Thyroid gland (tissue), 4 donors: ENCODE measurements around the gene CCR6. TPM values are rescaled to one million over a fixed set of nuclear protein-coding genes. Genes with fewer than 3 reads are reported as not detected.
A peak's percentile ranks its signal among the peaks of the same experiment; 100 is the strongest.

Experiments
- DNase-seq, 2 donors: peaks; one replicate each; pipeline ENCODE4 v3.0.0-alpha.2; 2019
- H3K27ac ChIP-seq, 3 donors: fragments of 200-600 bp; sonication (generic); 1 replicate in 2 of 3; 2 replicates in 1 of 3; pipeline ENCODE4 v1.5.1; 2016 to 2019; ENCODE audit warnings: mild to moderate bottlenecking in 1 of 3, moderate library complexity in 1 of 3
- H3K27me3 ChIP-seq: fragments of 200-600 bp; sonication (generic); one replicate; pipeline ENCODE4 v1.5.1; 2019
- H3K36me3 ChIP-seq, 2 donors: fragments of 200-600 bp; sonication (generic); one replicate each; pipeline ENCODE4 v1.5.1; 2016 to 2019
- H3K4me1 ChIP-seq, 2 donors: fragments of 200-600 bp; sonication (generic); one replicate each; pipeline ENCODE4 v1.5.1; 2017 to 2019
- H3K4me3 ChIP-seq, 3 donors: fragments of 200-600 bp; sonication (generic); replicated peaks in 1 of 3; 1 replicate in 2 of 3; 2 replicates in 1 of 3; pipeline ENCODE4 v1.5.1; 2016; ENCODE audit warnings: mild to moderate bottlenecking in 1 of 3
- H3K9me3 ChIP-seq: fragments of 200-600 bp; sonication (generic); one replicate; pipeline ENCODE4 v1.5.1; 2017
- CTCF ChIP-seq, 6 experiments: fragments of 200-600 bp in 3 of 6; fragments of 450-650 bp in 3 of 6; sonication (generic) in 3 of 6; IDR thresholded peaks; one replicate each; pipeline ENCODE4 v1.5.1; 2016 to 2019; ENCODE audit warnings: antibody characterized with exemption in 6 of 6, mild to moderate bottlenecking in 2 of 6, inconsistent platforms in 1 of 6, moderate library complexity in 1 of 6
- POLR2A ChIP-seq, 2 donors: fragments of 450-650 bp; IDR thresholded peaks; one replicate each; pipeline ENCODE4 v1.6.1; 2017; ENCODE audit warnings: antibody characterized with exemption in 2 of 2, mild to moderate bottlenecking in 2 of 2, moderate library complexity in 1 of 2
- WGBS, 2 donors: methylation state at CpG; one replicate each; pipeline ENCODE4 v1.1.5; 2017; 5-methylcytosine and 5-hydroxymethylcytosine counted together
- intact Hi-C: fragments of 100-400 bp; cut with DNase I; formaldehyde crosslinking; loops from one replicate; pipeline ENCODE4 v1.15.1; 2023
- total RNA-seq, 4 donors: library from RNA; depleted of rRNA; stranded (reverse); fragments of >200 nt; gene quantifications; one replicate each; pipeline ENCODE4 v1.2.3, GENCODE V29; 2016

CCR6 gene
- total RNA-seq, 4 donors from 2014 or later, result 0.78 TPM; not detected in 3

- peaks cover 12 to 21% of the 10 kb centered on the region in 2 donors for H3K4me1 ChIP-seq
- H3K9me3 ChIP-seq, result no peaks in the 10 kb centered on the region
- intact Hi-C loops, result no loop called here
- 81 to 89% methylated on average over 6 of the region's 6 CpGs for WGBS, 2 donors
- H3K27ac ChIP-seq, result peak overlapping the region in 2 of 3 donors; percentile 9 to 53
- DNase-seq, result no peak
- H3K4me3 ChIP-seq, result no peak overlapping the region
- no peaks in the 10 kb centered on the region for H3K27me3 ChIP-seq
- no peak for TF ChIP-seq CTCF (IDR thresholded peaks at IDR 0.05)
- TF ChIP-seq POLR2A (IDR thresholded peaks at IDR 0.05), result no peak
- H3K36me3 ChIP-seq, result no peaks in the 10 kb centered on the region
These were observed 6.3 kb downstream of the CCR6 start for GRCh38 chr6:167129159-167129558.

DNA sequence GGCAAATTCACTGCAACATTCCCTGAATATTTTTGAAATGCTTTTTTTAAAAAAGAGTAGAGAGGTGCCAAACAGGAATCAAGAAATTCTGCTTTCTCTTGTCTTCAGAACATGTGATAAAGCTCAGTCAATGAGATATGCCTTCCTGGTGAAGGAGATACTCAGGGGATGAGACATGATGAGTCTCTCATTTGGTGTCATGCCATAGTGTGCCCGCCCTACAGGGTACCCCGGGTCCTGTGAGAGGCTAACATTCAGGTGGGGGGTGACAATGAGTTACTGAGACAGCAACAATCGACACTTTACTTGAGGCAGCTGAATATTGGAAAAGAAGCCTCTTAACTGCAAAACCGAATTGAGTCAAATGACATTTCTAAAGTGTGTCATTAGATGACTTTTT is 6.7 kb downstream of the CCR6 start:
- WGBS, 2 donors, result 89 to 93% methylated on average over 4 of the region's 4 CpGs
- intact Hi-C loops, result no loop called here
- H3K4me3 ChIP-seq, result no peak overlapping the region
- peaks cover 12 to 21% of the 10 kb centered on the region in 2 donors for H3K4me1 ChIP-seq
- no peak for TF ChIP-seq POLR2A (IDR thresholded peaks at IDR 0.05)
- TF ChIP-seq CTCF (IDR thresholded peaks at IDR 0.05), result no peak
- no peaks in the 10 kb centered on the region for H3K27me3 ChIP-seq
- H3K36me3 ChIP-seq, result no peaks in the 10 kb centered on the region
- DNase-seq, result no peak
- H3K27ac ChIP-seq, result peak overlapping the region in 2 of 3 donors; percentile 9 to 53
- no peaks in the 10 kb centered on the region for H3K9me3 ChIP-seq

- peaks cover 12 to 21% of the 10 kb centered on the region in 2 donors for H3K4me1 ChIP-seq
- no peaks in the 10 kb centered on the region for H3K9me3 ChIP-seq
- no peaks in the 10 kb centered on the region for H3K27me3 ChIP-seq
- H3K27ac ChIP-seq, result peak overlapping the region; percentile 17 to 53 (median 36)
- intact Hi-C loops, result no loop called here
- no peak for TF ChIP-seq POLR2A (IDR thresholded peaks at IDR 0.05)
- no peak for TF ChIP-seq CTCF (IDR thresholded peaks at IDR 0.05)
- no peak for DNase-seq
- WGBS, 2 donors, result 79 to 81% methylated on average over 6 of the region's 6 CpGs
- no peak overlapping the region for H3K4me3 ChIP-seq
- no peaks in the 10 kb centered on the region for H3K36me3 ChIP-seq
These were observed 7.2 kb downstream of the CCR6 start for GRCh38 chr6:167130008-167130677.

- peak overlapping the region; percentile 24 to 53 (median 51) for H3K27ac ChIP-seq
These were observed 8.1 kb downstream of the CCR6 start for GRCh38 chr6:167130712-167131684.

More at GRCh38 chr6:167130712-167131684, 8.1 kb downstream of the CCR6 start:
- Histone ChIP-seq H3K36me3 (no peaks in the 10 kb centered on the region), H3K27me3 (no peaks in the 10 kb centered on the region), H3K4me1 (peaks cover 12 to 21% of the 10 kb centered on the region in 2 donors), H3K9me3 (no peaks in the 10 kb centered on the region), H3K4me3 (no peak overlapping the region)
- DNase-seq, result peak; percentile 41 to 74
- TF ChIP-seq POLR2A (IDR thresholded peaks at IDR 0.05), result peak in 1 of 2 donors; percentile 9
- no peak for TF ChIP-seq CTCF (IDR thresholded peaks at IDR 0.05)
- intact Hi-C loops, result no loop called here
- 66 to 71% methylated on average over 33 of the region's 33 CpGs for WGBS, 2 donors
